Cardiac fibroblast (primary cell): ENCODE measurements around the gene PEX11G.

Experiments used
- DNase-seq, 2 donors: peaks; one replicate each; pipeline versions ENCODE4 v3.0.0 to v3.0.0-alpha.2; 2010; ENCODE audit warnings: low read depth in 2 of 2
- H3K4me3 ChIP-seq, 2 donors: replicated peaks in 1 of 2; 1 replicate in 1 of 2; 2 replicates in 1 of 2; pipeline ENCODE4 v1.5.1; 2011; ENCODE audit warnings: low read depth in 2 of 2, low read length in 2 of 2, mild to moderate bottlenecking in 2 of 2, moderate library complexity in 1 of 2
- CTCF ChIP-seq: IDR thresholded peaks from one replicate; pipeline ENCODE4 v1.5.1; 2011; ENCODE audit warnings: low read depth, mild to moderate bottlenecking, low read length, inconsistent platforms

The PEX11G gene

GRCh38 chr19:7445104-7445503 is 43.7 kb downstream of the PEX11G start:
- no peak for DNase-seq
- no peak for TF ChIP-seq CTCF
- no peak overlapping the region for H3K4me3 ChIP-seq

- no peak overlapping the region for H3K4me3 ChIP-seq
- no peak for TF ChIP-seq CTCF
- DNase-seq = no peak
These were observed 44.8 kb downstream of the PEX11G start for GRCh38 chr19:7444042-7444441.

- DNase-seq = peak; percentile 47 to 51
- no peak for TF ChIP-seq CTCF
- no peak overlapping the region for H3K4me3 ChIP-seq
These were observed 46.4 kb downstream of the PEX11G start for GRCh38 chr19:7442423-7442822.

GRCh38 chr19:7441468-7442146 is 47.2 kb downstream of the PEX11G start:
- no peak for DNase-seq
- TF ChIP-seq CTCF = no peak
- H3K4me3 ChIP-seq = no peak overlapping the region

- DNase-seq = no peak
- no peak for TF ChIP-seq CTCF
- no peak overlapping the region for H3K4me3 ChIP-seq
These were observed 48.5 kb downstream of the PEX11G start for GRCh38 chr19:7440188-7440975.

GRCh38 chr19:7435586-7435985 is 53.2 kb downstream of the PEX11G start:
- DNase-seq = no peak
- no peak overlapping the region for H3K4me3 ChIP-seq
- TF ChIP-seq CTCF = no peak
